ENCODE data around the gene PDXP.

DNA sequence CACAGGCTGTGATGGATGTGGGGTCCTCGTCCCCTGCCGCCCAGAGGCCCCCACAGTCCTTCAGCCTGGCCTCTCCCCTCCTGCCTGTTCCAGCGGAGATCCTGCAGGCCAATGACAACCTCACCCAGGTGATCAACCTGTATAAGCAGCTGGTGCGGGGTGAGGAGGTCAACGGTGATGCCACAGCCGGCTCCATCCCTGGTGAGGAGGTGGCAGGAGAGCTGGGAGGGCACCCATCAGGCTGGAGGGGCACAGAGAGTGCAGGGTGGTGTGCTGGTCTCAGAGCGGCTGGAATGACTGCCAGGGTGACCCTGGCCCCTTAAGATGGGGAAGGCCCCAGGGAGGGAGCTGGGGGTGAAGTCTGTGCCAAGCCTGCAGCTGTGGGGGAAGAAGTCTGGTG is 33.6 kb upstream of the PDXP start:
- TF ChIP-seq RAD21 (CRISPR knock-in tag; conservative IDR thresholded peaks at IDR 0.05 in 1 of 2, IDR thresholded peaks at IDR 0.05 in 1 of 2) (no peak), ZEB2 (IDR thresholded peaks at IDR 0.05) (no peak), TAF1 (IDR thresholded peaks at IDR 0.05; ENCODE audit: control insufficient read depth, extremely low read depth, insufficient read depth, low read length, severe bottlenecking) (no peak), NRF1 (conservative IDR thresholded peaks at IDR 0.05 in 1 of 2, IDR thresholded peaks at IDR 0.05 in 1 of 2) (no peak)
